DOHH2 (cell line): Measurements from ENCODE around the gene RAB11FIP5.

Experiments used
- CTCF ChIP-seq: fragments of 200-600 bp; sonication (generic); IDR thresholded peaks from one replicate; pipeline ENCODE4 v1.5.1; 2014; ENCODE audit warnings: antibody characterized with exemption, mild to moderate bottlenecking, low read depth, low read length; ENCODE audit not compliant: poor library complexity, severe bottlenecking
- EZH2phosphoT487 ChIP-seq: fragments of 200-600 bp; sonication (generic); IDR thresholded peaks from 2 replicates; pipeline ENCODE4 v1.6.1; 2017; ENCODE audit warnings: borderline replicate concordance, mild to moderate bottlenecking, antibody characterized with exemption, low read length, moderate library complexity, mixed read lengths

GRCh38 chr2:73085691-73086090 is 27.1 kb downstream of the RAB11FIP5 start:
- TF ChIP-seq CTCF (peak; percentile 88), EZH2phosphoT487 (no peak)
